H1 (cell line): ENCODE results near the gene CPED1. TPM values are rescaled to one million over a fixed set of nuclear protein-coding genes. Genes with fewer than 3 reads are reported as not detected.

ENCODE experiments used
- GTF2F1 ChIP-seq: IDR thresholded peaks from 2 replicates; pipeline ENCODE4 v1.6.1; 2012; ENCODE audit warnings: low read depth, low read length, improper control_type of control experiment, borderline replicate concordance
- JUN ChIP-seq: IDR thresholded peaks from 2 replicates; pipeline ENCODE4 v1.6.1; 2011; ENCODE audit warnings: low read depth, mild to moderate bottlenecking, improper control_type of control experiment, low read length
- POU5F1 ChIP-seq: IDR thresholded peaks from 2 replicates; pipeline ENCODE4 v1.6.1; 2011; ENCODE audit warnings: low read depth, mild to moderate bottlenecking, low read length, moderate library complexity
- polyA plus RNA-seq, 7 experiments: library from polyadenylated mRNA; depleted of rRNA in 3 of 7; stranded (reverse) in 5 of 7; unstranded in 2 of 7; fragments of >200 nt in 5 of 7; fragments of 200-250 nt in 2 of 7; gene quantifications; 1 replicate in 5 of 7; 2 replicates in 1 of 7; 4 replicates in 1 of 7; pipeline versions ENCODE4 v1.2.1 to v1.2.3, GENCODE V29; 2011 to 2013; ENCODE audit warnings: missing spikeins in 2 of 7, mixed read lengths in 2 of 7
- total RNA-seq: library from RNA; stranded (reverse); fragmentation: NEBNext Ultra II Directional; extraction: Animal tissue kit (Norgen Biotek cat#: 25700); gene quantifications from 2 replicates; pipeline ENCODE4 v1.2.1, GENCODE V29; 2021

The CPED1 gene
- total and polyA plus RNA-seq, 2 of the 8 experiments (the other 6 are each of a cell fraction or from before 2014, with no cell fraction given) = 0.08 to 0.39 TPM

DNA sequence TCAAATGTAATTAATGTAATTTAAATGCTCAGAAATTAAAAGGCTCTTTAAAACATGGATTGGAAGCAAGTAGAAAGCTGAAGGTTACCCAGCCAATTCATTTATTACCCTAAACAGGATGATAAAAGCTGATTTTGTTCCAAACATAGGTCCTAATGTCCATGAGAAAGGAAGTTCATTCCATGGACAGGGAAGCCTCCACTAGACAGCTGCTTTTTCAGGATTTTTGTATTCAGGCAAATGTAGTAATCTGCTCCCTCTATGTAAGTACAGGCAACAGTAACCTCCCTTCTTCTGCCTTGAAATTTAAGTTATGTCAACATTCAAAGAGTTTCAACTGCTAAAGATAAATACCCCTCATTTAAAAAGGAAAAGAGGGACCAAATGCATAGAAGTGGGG is 217.3 kb downstream of the CPED1 start (continued):
- no peak for TF ChIP-seq GTF2F1
- no peak for TF ChIP-seq JUN
- no peak for TF ChIP-seq POU5F1
